OCI-LY7 (cell line): ENCODE results near the gene TANC1.

ENCODE experiments used
- CTCF ChIP-seq: fragments of 200-600 bp; sonication (generic); conservative IDR thresholded peaks from 2 replicates; pipeline ENCODE4 v1.5.1; 2014; ENCODE audit warnings: mild to moderate bottlenecking, antibody characterized with exemption, low read length, moderate library complexity, mixed read lengths
- EZH2phosphoT487 ChIP-seq: fragments of 200-600 bp; sonication (generic); IDR thresholded peaks from 2 replicates; pipeline ENCODE4 v1.6.1; 2018; ENCODE audit warnings: low read depth, borderline replicate concordance, mild to moderate bottlenecking, mixed run types, antibody characterized with exemption, low read length, moderate library complexity, mixed read lengths

- no peak for TF ChIP-seq EZH2phosphoT487
- no peak for TF ChIP-seq CTCF
These were observed 121.1 kb downstream of the TANC1 start for GRCh38 chr2:159089543-159089942.
